IMR-90 (cell line): Measurements from ENCODE around the gene CDON. TPM values are rescaled to one million over a fixed set of nuclear protein-coding genes. Genes with fewer than 3 reads are reported as not detected.

Experiments
- ATAC-seq: fragments of 200-7000 bp; cut with Tn5 transposase; 2 replicates; pipeline ENCODE4 v1.9.1; 2020; ENCODE audit warnings: low read depth, mild to moderate bottlenecking, moderate library complexity
- BruUV-seq: library from RNA; stranded (reverse); fragments of 400-500 nt; replicated peaks from 2 replicates; lab custom pipeline; 2021; lab: Mats Ljungman, UMichigan
- CTCF ChIA-PET: fragments of 300-600 bp; formaldehyde crosslinking; extraction: SDS; loops from one replicate; lab custom pipeline; 2021; ENCODE audit warnings: antibody characterized with exemption; lab: Yijun Ruan, JAX
- POLR2A ChIA-PET: fragments of 300-600 bp; sonication (Branson Sonifier 250); formaldehyde crosslinking; loops from one replicate; lab custom pipeline; 2022; ENCODE audit warnings: antibody characterized with exemption; ENCODE audit not compliant: unreplicated experiment; lab: Charles Lee
- DNase-seq: peaks from one replicate; pipeline ENCODE4 v3.0.0; 2013
- H2AFZ ChIP-seq: replicated peaks from 2 replicates; pipeline ENCODE3; 2013; ENCODE audit warnings: low read length, mild to moderate bottlenecking; ENCODE audit not compliant: poor library complexity
- H2AK5ac ChIP-seq: 2 replicates; pipeline ENCODE4 v1.6.1; 2013; ENCODE audit warnings: low read depth, low read length, inconsistent platforms
- H2AK9ac ChIP-seq: replicated peaks from 2 replicates; pipeline ENCODE3; 2013; ENCODE audit warnings: mild to moderate bottlenecking, low read depth, low read length, moderate library complexity; ENCODE audit not compliant: poor library complexity
- H2BK120ac ChIP-seq: 2 replicates; pipeline ENCODE4 v1.6.1; 2013; ENCODE audit warnings: low read depth, low read length, inconsistent platforms
- H2BK15ac ChIP-seq: 3 replicates; pipeline ENCODE4 v1.6.1; 2013; ENCODE audit warnings: low read depth, low read length, inconsistent platforms
- H2BK20ac ChIP-seq: 2 replicates; pipeline ENCODE4 v1.6.1; 2013; ENCODE audit warnings: low read depth, mild to moderate bottlenecking, inconsistent platforms, low read length, moderate library complexity
- H2BK5ac ChIP-seq: 2 replicates; pipeline ENCODE4 v1.6.1; 2013; ENCODE audit warnings: mild to moderate bottlenecking, low read depth, low read length, inconsistent platforms; ENCODE audit not compliant: poor library complexity, severe bottlenecking
- H3K14ac ChIP-seq: replicated peaks from 2 replicates; pipeline ENCODE4 v1.6.1; 2013; ENCODE audit warnings: low read depth, low read length, inconsistent platforms
- H3K18ac ChIP-seq: 2 replicates; pipeline ENCODE4 v1.6.1; 2013; ENCODE audit warnings: low read depth, low read length, control low read depth
- H3K23ac ChIP-seq: 2 replicates; pipeline ENCODE4 v1.6.1; 2013; ENCODE audit warnings: low read depth, low read length, inconsistent platforms
- H3K27ac ChIP-seq: 2 replicates; pipeline ENCODE4 v1.5.1; 2013; ENCODE audit warnings: mild to moderate bottlenecking, control low read depth, low read length; ENCODE audit not compliant: insufficient read depth
- H3K27me3 ChIP-seq: 2 replicates; pipeline ENCODE4 v1.6.1; 2013; ENCODE audit warnings: low read length; ENCODE audit not compliant: control insufficient read depth, insufficient read depth
- H3K36me3 ChIP-seq: 2 replicates; pipeline ENCODE4 v1.6.1; 2013; ENCODE audit warnings: low read length, mixed read lengths; ENCODE audit not compliant: control insufficient read depth, insufficient read depth
- H3K4ac ChIP-seq: 2 replicates; pipeline ENCODE4 v1.6.1; 2013; ENCODE audit warnings: low read depth, low read length, inconsistent platforms
- H3K4me1 ChIP-seq: 2 replicates; pipeline ENCODE4 v1.6.1; 2013; ENCODE audit warnings: low read length, mixed read lengths; ENCODE audit not compliant: control insufficient read depth, insufficient read depth
- H3K4me2 ChIP-seq: 2 replicates; pipeline ENCODE4 v1.6.1; 2013; ENCODE audit warnings: low read depth, mild to moderate bottlenecking, control low read depth, low read length, moderate library complexity
- H3K4me3 ChIP-seq: 2 replicates; pipeline ENCODE4 v1.5.1; 2013; ENCODE audit warnings: low read depth, mild to moderate bottlenecking, control low read depth, low read length, moderate library complexity; ENCODE audit not compliant: insufficient read depth
- H3K56ac ChIP-seq: 2 replicates; pipeline ENCODE4 v1.6.1; 2013; ENCODE audit warnings: low read length, inconsistent platforms; ENCODE audit not compliant: insufficient read depth; ENCODE audit errors: extremely low read depth
- H3K79me1 ChIP-seq, 2 experiments: 2 replicates each; pipeline ENCODE4 v1.6.1; 2013; ENCODE audit warnings: low read length in 2 of 2, inconsistent platforms in 1 of 2, low read depth in 1 of 2
- H3K9ac ChIP-seq: 2 replicates; pipeline ENCODE4 v1.6.1; 2013; ENCODE audit warnings: low read depth, low read length, control low read depth
- H3K9me1 ChIP-seq: 2 replicates; pipeline ENCODE4 v1.6.1; 2013; ENCODE audit warnings: low read length, inconsistent platforms; ENCODE audit not compliant: insufficient read depth
- H3K9me3 ChIP-seq: 2 replicates; pipeline ENCODE4 v1.6.1; 2013; ENCODE audit warnings: low read length; ENCODE audit not compliant: control insufficient read depth, insufficient read depth
- H4K20me1 ChIP-seq: 2 replicates; pipeline ENCODE4 v1.6.1; 2013; ENCODE audit warnings: low read length, inconsistent platforms; ENCODE audit not compliant: insufficient read depth
- H4K5ac ChIP-seq: 2 replicates; pipeline ENCODE4 v1.6.1; 2013; ENCODE audit warnings: mild to moderate bottlenecking, low read depth, low read length, control low read depth
- H4K8ac ChIP-seq, 2 experiments: 2 replicates each; pipeline ENCODE4 v1.6.1; 2013; ENCODE audit warnings: low read depth in 2 of 2, low read length in 2 of 2, control low read depth in 1 of 2, inconsistent platforms in 1 of 2
- H4K91ac ChIP-seq: 2 replicates; pipeline ENCODE4 v1.6.1; 2013; ENCODE audit warnings: low read depth, low read length, inconsistent platforms; ENCODE audit not compliant: insufficient read depth
- CEBPB ChIP-seq: IDR thresholded peaks from 2 replicates; pipeline ENCODE4 v1.6.1; 2012; ENCODE audit warnings: low read depth, low read length, improper control_type of control experiment
- WGBS, 2 experiments: methylation state at CpG; one replicate each; pipeline versions ENCODE4 v1.1.5 to v1.1.7; 2013; ENCODE audit warnings: missing lambda C conversion rate in 2 of 2; ENCODE audit not compliant: insufficient read length in 1 of 2; ENCODE audit errors: extremely low coverage in 2 of 2; 5-methylcytosine and 5-hydroxymethylcytosine counted together
- dilution Hi-C: fragments of 300-500 bp; cut with HindIII; formaldehyde crosslinking; loops from one replicate; pipeline ENCODE4 v1.14.3; 2018; ENCODE audit warnings: low sequenced_read_pairs; ENCODE audit not compliant: unreplicated experiment
- in situ Hi-C: fragments of 300-500 bp; cut with MboI; formaldehyde crosslinking; loops from 3 replicates; pipeline ENCODE4 v1.14.3; 2019; ENCODE audit warnings: low sequenced_read_pairs, inconsistent platforms, mixed read lengths
- intact Hi-C: fragments of 100-400 bp; cut with micrococcal nuclease; formaldehyde crosslinking; loops from 2 replicates; pipeline ENCODE4 v1.10.0; 2022
- polyA plus RNA-seq, 3 experiments: library from polyadenylated mRNA; depleted of rRNA; stranded (reverse); fragments of >200 nt; gene quantifications; 2 replicates each; pipeline ENCODE4 v1.2.3, GENCODE V29; 2012; ENCODE audit warnings: low replicate concordance in 1 of 3
- total RNA-seq: library from RNA; depleted of rRNA; stranded (reverse); fragments of >200 nt; gene quantifications from 2 replicates; pipeline ENCODE4 v1.2.3, GENCODE V29; 2012

Gene CDON
- total and polyA plus RNA-seq, 2 of the 4 experiments (the other 2 are of a cell fraction), result 1.2 to 3.8 TPM

DNA sequence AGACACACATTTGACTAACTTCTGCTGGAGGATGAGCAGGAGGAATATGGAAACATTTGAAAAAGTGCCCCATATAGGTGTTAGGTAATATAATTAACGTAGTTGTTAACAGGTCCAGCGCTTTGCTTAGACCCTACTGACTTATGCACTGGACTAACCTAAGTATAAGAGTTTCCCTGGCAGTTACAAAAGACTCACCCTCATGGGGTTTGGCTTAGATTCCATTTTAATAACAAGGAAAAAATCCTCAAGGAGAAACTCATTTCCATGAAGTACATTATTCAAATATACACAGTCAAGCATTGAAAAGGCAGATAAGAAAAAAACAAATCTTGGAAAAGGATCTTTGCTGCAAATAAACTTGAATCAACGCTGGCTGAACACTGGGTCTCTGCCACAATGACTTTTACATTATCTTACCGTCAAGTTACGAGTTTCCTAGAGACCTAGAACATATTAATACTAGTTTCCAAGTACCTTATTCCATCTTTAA, 27.7 kb downstream of the CDON start:
- H3K79me1 ChIP-seq, result no peaks in the 10 kb centered on the region
- no peak overlapping the region for H2AK9ac ChIP-seq
- no peak overlapping the region for H3K4me2 ChIP-seq
- no peak overlapping the region for H2BK120ac ChIP-seq
- H3K4me1 ChIP-seq, result no peaks in the 10 kb centered on the region
- no peak for TF ChIP-seq CEBPB
- ATAC-seq (no peak), DNase-seq (no peak)
- H4K91ac ChIP-seq, result no peak overlapping the region
- H2BK20ac ChIP-seq, result no peak overlapping the region
- dilution Hi-C loops (no loop called here), in situ Hi-C loops (no loop called here), intact Hi-C loops (no loop called here)
- H4K5ac ChIP-seq, result no peak overlapping the region
- no peak overlapping the region for H3K23ac ChIP-seq
- no CpG with 5 or more reads among the region's 5 CpGs for WGBS, 2 experiments
- H3K4ac ChIP-seq, result no peak overlapping the region
- H4K8ac ChIP-seq, result no peak overlapping the region
- H3K14ac ChIP-seq, result no peak overlapping the region
- CTCF ChIA-PET, result no interaction called here
- H3K27ac ChIP-seq, result no peak overlapping the region
- H3K9ac ChIP-seq, result no peak overlapping the region
- H3K4me3 ChIP-seq, result no peak overlapping the region
- no peaks in the 10 kb centered on the region for H4K20me1 ChIP-seq
- H3K9me1 ChIP-seq, result no peaks in the 10 kb centered on the region
- no peak overlapping the region for H2BK5ac ChIP-seq
- H2AFZ ChIP-seq, result no peak overlapping the region
- peaks cover 9% of the 10 kb centered on the region for H3K27me3 ChIP-seq
- no peak overlapping the region for H2AK5ac ChIP-seq
- H3K56ac ChIP-seq, result no peak overlapping the region
- no peak overlapping the region for H2BK15ac ChIP-seq
- H3K9me3 ChIP-seq, result no peaks in the 10 kb centered on the region
- BruUV-seq, result no TSS peak
- POLR2A ChIA-PET, result no interaction called here
- H3K18ac ChIP-seq, result no peak overlapping the region
- H3K36me3 ChIP-seq, result no peaks in the 10 kb centered on the region
